CD14-positive monocyte (primary cell): ENCODE measurements around the gene LHPP. TPM values are rescaled to one million over a fixed set of nuclear protein-coding genes. Genes with fewer than 3 reads are reported as not detected.
A peak's percentile ranks its signal among the peaks of the same experiment; 100 is the strongest.

Experiments
- DNase-seq, 3 donors: peaks; one replicate each; pipeline ENCODE4 v3.0.0-alpha.2; 2011 to 2022
- H2AFZ ChIP-seq: 2 replicates; pipeline ENCODE4 v1.6.0; 2012; ENCODE audit warnings: mild to moderate bottlenecking, low read depth, low read length, inconsistent platforms; ENCODE audit not compliant: insufficient read depth, poor library complexity, severe bottlenecking
- H3K27ac ChIP-seq, 2 donors: 1 replicate in 1 of 2; 2 replicates in 1 of 2; pipeline ENCODE4 v1.5.1; 2012 to 2013; ENCODE audit warnings: low read length in 2 of 2, control low read depth in 1 of 2, inconsistent platforms in 1 of 2, low read depth in 1 of 2, mild to moderate bottlenecking in 1 of 2
- H3K27me3 ChIP-seq, 2 donors: one replicate each; pipeline versions ENCODE4 v1.6.0 to v1.6.1; 2011 to 2013; ENCODE audit warnings: low read length in 2 of 2; ENCODE audit not compliant: control insufficient read depth in 2 of 2, insufficient read depth in 2 of 2
- H3K36me3 ChIP-seq, 2 donors: replicated peaks in 1 of 2; 1 replicate in 1 of 2; 2 replicates in 1 of 2; pipeline versions ENCODE4 v1.5.1 to v1.6.1; 2012 to 2013; ENCODE audit warnings: low read length in 2 of 2, control low read depth in 1 of 2, inconsistent platforms in 1 of 2, mild to moderate bottlenecking in 1 of 2; ENCODE audit not compliant: insufficient read depth in 2 of 2, control insufficient read depth in 1 of 2
- H3K4me1 ChIP-seq, 2 donors: 1 replicate in 1 of 2; 2 replicates in 1 of 2; pipeline versions ENCODE4 v1.5.1 to v1.6.1; 2012 to 2013; ENCODE audit warnings: low read length in 2 of 2, control low read depth in 1 of 2, inconsistent platforms in 1 of 2, mild to moderate bottlenecking in 1 of 2, moderate library complexity in 1 of 2; ENCODE audit not compliant: insufficient read depth in 2 of 2, control insufficient read depth in 1 of 2
- H3K4me2 ChIP-seq: replicated peaks from 2 replicates; pipeline ENCODE3; 2012; ENCODE audit warnings: low read length, moderate library complexity, mild to moderate bottlenecking; ENCODE audit not compliant: poor library complexity, severe bottlenecking; ENCODE audit errors: extremely low read depth
- H3K4me3 ChIP-seq, 3 experiments: fragments of 200-600 bp in 1 of 3; sonication (generic) in 1 of 3; replicated peaks in 1 of 3; 1 replicate in 2 of 3; 2 replicates in 1 of 3; pipeline ENCODE4 v1.5.1; 2011 to 2013; ENCODE audit warnings: low read length in 3 of 3, mild to moderate bottlenecking in 3 of 3, control low read depth in 2 of 3, low read depth in 2 of 3, inconsistent platforms in 1 of 3, moderate library complexity in 1 of 3
- H3K79me2 ChIP-seq: 2 replicates; pipeline ENCODE4 v1.6.0; 2012; ENCODE audit warnings: mild to moderate bottlenecking, control low read depth, inconsistent platforms, low read length, moderate library complexity; ENCODE audit not compliant: insufficient read depth
- H3K9ac ChIP-seq: 2 replicates; pipeline ENCODE4 v1.6.0; 2017; ENCODE audit warnings: low read length, mild to moderate bottlenecking; ENCODE audit not compliant: insufficient read depth, poor library complexity, severe bottlenecking
- H3K9me3 ChIP-seq, 2 donors: replicated peaks in 1 of 2; 1 replicate in 1 of 2; 2 replicates in 1 of 2; pipeline versions ENCODE4 v1.5.1 to v1.6.1; 2012 to 2013; ENCODE audit warnings: low read length in 2 of 2, control low read depth in 1 of 2; ENCODE audit not compliant: control insufficient read depth in 1 of 2, insufficient read depth in 1 of 2
- H4K20me1 ChIP-seq: 2 replicates; pipeline ENCODE4 v1.6.0; 2012; ENCODE audit warnings: mild to moderate bottlenecking, low read length, control low read depth, moderate library complexity; ENCODE audit not compliant: insufficient read depth
- H3K27ac Mint-ChIP-seq, 7 donors: one replicate each; pipeline ENCODE4 v1.8.0; 2020; ENCODE audit warnings: mild to moderate bottlenecking in 7 of 7, mixed read lengths in 7 of 7, moderate library complexity in 6 of 7, inconsistent platforms in 2 of 7
- H3K27me3 Mint-ChIP-seq, 3 donors: one replicate each; pipeline ENCODE4 v1.8.0; 2021 to 2022; ENCODE audit warnings: low read depth in 3 of 3, mild to moderate bottlenecking in 3 of 3, mixed read lengths in 3 of 3, moderate library complexity in 3 of 3, inconsistent platforms in 1 of 3
- H3K36me3 Mint-ChIP-seq, 2 donors: one replicate each; pipeline ENCODE4 v1.8.0; 2020; ENCODE audit warnings: mixed read lengths in 2 of 2, inconsistent platforms in 1 of 2, mild to moderate bottlenecking in 1 of 2
- H3K4me1 Mint-ChIP-seq: one replicate; pipeline ENCODE4 v1.8.0; 2020; ENCODE audit warnings: mild to moderate bottlenecking, mixed read lengths
- H3K4me3 Mint-ChIP-seq, 2 donors: one replicate each; pipeline ENCODE4 v1.8.0; 2020; ENCODE audit warnings: mild to moderate bottlenecking in 2 of 2, mixed read lengths in 2 of 2, moderate library complexity in 1 of 2
- H3K9me3 Mint-ChIP-seq, 7 donors: one replicate each; pipeline ENCODE4 v1.8.0; 2020 to 2022; ENCODE audit warnings: mixed read lengths in 7 of 7, mild to moderate bottlenecking in 6 of 7, moderate library complexity in 6 of 7, inconsistent platforms in 2 of 7
- CTCF ChIP-seq: fragments of 200-600 bp; IDR thresholded peaks from one replicate; pipeline ENCODE4 v1.8.0; 2022; ENCODE audit warnings: antibody characterized with exemption, mild to moderate bottlenecking
- WGBS: methylation state at CpG from one replicate; pipeline ENCODE4 v1.1.5; 2013; ENCODE audit warnings: missing lambda C conversion rate; ENCODE audit not compliant: insufficient coverage; 5-methylcytosine and 5-hydroxymethylcytosine counted together
- intact Hi-C, 2 donors: fragments of 100-400 bp; cut with micrococcal nuclease; formaldehyde crosslinking; loops; one replicate each; pipeline versions ENCODE4 v1.15.0 to v1.15.1; 2023
- polyA plus RNA-seq, 3 donors: library from polyadenylated mRNA; depleted of rRNA in 1 of 3; unstranded in 2 of 3; stranded (reverse) in 1 of 3; fragments of 300-500 nt in 2 of 3; fragments of >200 nt in 1 of 3; fragmentation: Illumina TruSeq in 2 of 3; gene quantifications; 1 replicate in 2 of 3; 2 replicates in 1 of 3; pipeline ENCODE4 v1.2.3, GENCODE V29; 2012 to 2021

LHPP gene
- polyA plus RNA-seq, 3 donors: 15.2 to 20.6 (median 19.5) TPM

DNA sequence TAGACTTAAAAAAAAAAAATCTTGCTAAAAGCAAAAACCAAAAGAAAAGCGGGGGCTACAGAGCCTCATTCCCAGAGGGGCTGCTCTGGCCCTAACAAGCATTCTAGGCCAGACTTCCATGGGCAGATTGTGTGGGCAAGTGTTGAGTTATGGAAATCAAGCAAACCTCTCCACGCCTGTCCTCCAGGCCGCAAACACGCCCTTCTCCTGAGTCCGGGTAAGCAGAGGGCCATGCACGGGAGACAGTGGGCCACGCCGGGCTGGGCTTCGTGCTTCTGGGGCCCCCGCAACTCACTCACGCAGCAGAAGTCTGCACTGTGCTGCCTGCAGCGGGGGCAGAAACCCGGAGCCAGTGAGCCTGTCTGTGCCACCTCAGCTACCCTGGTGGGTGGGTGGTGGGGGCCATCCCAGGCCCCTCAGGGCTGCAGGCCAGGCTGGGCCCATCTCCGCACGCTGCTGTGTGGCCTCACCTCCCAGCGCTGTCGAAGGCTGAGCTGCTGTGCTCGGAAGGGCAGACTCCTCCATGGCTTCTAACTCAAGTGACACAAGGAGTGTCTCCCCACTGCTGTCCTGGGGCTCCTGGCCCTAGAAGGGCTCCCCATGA lies 156.9 kb downstream of the LHPP start:
- Mint-ChIP-seq H3K4me3 (no peak overlapping the region), H3K36me3 (peaks cover 41 to 73% of the 10 kb centered on the region in 2 donors), H3K9me3 (no peaks in the 10 kb centered on the region), H3K27me3 (no peaks in the 10 kb centered on the region), H3K4me1 (peaks cover 28% of the 10 kb centered on the region), H3K27ac (peak overlapping the region in 2 of 7 donors; percentile 58 to 69)
- intact Hi-C loops: loop anchor here in 1 of 2 donors (10.0 kb wide), 1 partner anchor 74 kb away; no protein-coding TSS in a partner anchor
- Histone ChIP-seq H3K4me3 (no peak overlapping the region), H3K36me3 (peaks cover 34 to 57% of the 10 kb centered on the region in 2 donors), H3K4me2 (no peak overlapping the region), H3K27ac (peak overlapping the region in 1 of 2 donors; percentile 26), H4K20me1 (peaks cover 89% of the 10 kb centered on the region), H3K79me2 (peaks cover 11% of the 10 kb centered on the region), H2AFZ (no peak overlapping the region), H3K4me1 (peaks cover 18 to 22% of the 10 kb centered on the region in 2 donors), H3K9me3 (no peaks in the 10 kb centered on the region), H3K9ac (no peak overlapping the region), H3K27me3 (no peaks in the 10 kb centered on the region)
- TF ChIP-seq CTCF: no peak
- no peak for DNase-seq
- WGBS: 98% methylated on average over 17 of the region's 18 CpGs

GRCh38 chr10:124619195-124619594 lies 157.6 kb downstream of the LHPP start:
- peaks cover 27% of the 10 kb centered on the region for H3K4me1 Mint-ChIP-seq
- H4K20me1 ChIP-seq: peaks cover 90% of the 10 kb centered on the region
- no peaks in the 10 kb centered on the region for H3K9me3 Mint-ChIP-seq
- DNase-seq: no peak
- no peak for TF ChIP-seq CTCF
- H3K27ac ChIP-seq: peak overlapping the region in 1 of 2 donors; percentile 57
- H3K27ac Mint-ChIP-seq: peak overlapping the region in 4 of 7 donors; percentile 30 to 81 (median 53)
- H3K36me3 ChIP-seq: peaks cover 36 to 63% of the 10 kb centered on the region in 2 donors
- peaks cover 18 to 22% of the 10 kb centered on the region in 2 donors for H3K4me1 ChIP-seq
- H3K79me2 ChIP-seq: peaks cover 16% of the 10 kb centered on the region
- H3K4me3 Mint-ChIP-seq: peak overlapping the region; percentile 43 to 54
- no peaks in the 10 kb centered on the region for H3K27me3 ChIP-seq
- H3K27me3 Mint-ChIP-seq: no peaks in the 10 kb centered on the region
- H3K9me3 ChIP-seq: no peaks in the 10 kb centered on the region
- no peak overlapping the region for H2AFZ ChIP-seq
- peak overlapping the region in 1 of 3 experiments; percentile 62 for H3K4me3 ChIP-seq
- H3K36me3 Mint-ChIP-seq: peaks cover 43 to 78% of the 10 kb centered on the region in 2 donors
- peak overlapping the region; percentile 32 for H3K9ac ChIP-seq
- 13% methylated on average over 9 of the region's 9 CpGs for whole genome bisulfite sequencing
- peak overlapping the region; percentile 51 for H3K4me2 ChIP-seq
- intact Hi-C loops: loop anchor here in 1 of 2 donors (10.0 kb wide), 1 partner anchor 74 kb away; no protein-coding TSS in a partner anchor
